ENCODE results near the gene PIK3CD. TPM values are rescaled to one million over a fixed set of nuclear protein-coding genes. Genes with fewer than 3 reads are reported as not detected.
"Not testable (repeated sequence)": the region's sequence is repeated elsewhere in the genome, so short reads cannot be mapped to it uniquely, and the experiment has no call there.

Gene PIK3CD
- total RNA-seq, 1 experiment from 2014 or later = 73.9 TPM

- no peak for DNase-seq (ENCODE audit: low spot score)
- in situ Hi-C loops (cut with HindIII; ENCODE audit: low sequenced_read_pairs) = loop anchor here (25.0 kb wide), 1 partner anchor 135 kb away; no protein-coding TSS in a partner anchor
Measured at GRCh38 chr1:9652379-9653209, 1.1 kb downstream of the PIK3CD start.

GRCh38 chr1:9653210-9653490, 1.6 kb downstream of the PIK3CD start:
- no peak for DNase-seq (ENCODE audit: low spot score)
- in situ Hi-C loops (cut with HindIII; ENCODE audit: low sequenced_read_pairs) = loop anchor here (25.0 kb wide), 1 partner anchor 134 kb away; no protein-coding TSS in a partner anchor

- no peak for DNase-seq (ENCODE audit: low spot score)
- in situ Hi-C loops (cut with HindIII; ENCODE audit: low sequenced_read_pairs) = loop anchor here (25.0 kb wide), 1 partner anchor 134 kb away; no protein-coding TSS in a partner anchor
Measured at GRCh38 chr1:9653491-9654050, 2.0 kb downstream of the PIK3CD start.

GRCh38 chr1:9654051-9654833, 2.7 kb downstream of the PIK3CD start:
- no peak for DNase-seq (ENCODE audit: low spot score)
- in situ Hi-C loops (cut with HindIII; ENCODE audit: low sequenced_read_pairs) = loop anchor here (25.0 kb wide), 1 partner anchor 133 kb away; no protein-coding TSS in a partner anchor

GRCh38 chr1:9654834-9655723, 3.5 kb downstream of the PIK3CD start:
- DNase-seq (ENCODE audit: low spot score) = no peak
- in situ Hi-C loops (cut with HindIII; ENCODE audit: low sequenced_read_pairs) = loop anchor here (25.0 kb wide), 1 partner anchor 132 kb away; no protein-coding TSS in a partner anchor

GRCh38 chr1:9655836-9656235, 4.3 kb downstream of the PIK3CD start:
- DNase-seq (ENCODE audit: low spot score) = no peak
- in situ Hi-C loops (cut with HindIII; ENCODE audit: low sequenced_read_pairs) = loop anchor here (25.0 kb wide), 1 partner anchor 131 kb away; no protein-coding TSS in a partner anchor

- in situ Hi-C loops (cut with HindIII; ENCODE audit: low sequenced_read_pairs) = loop anchor here (25.0 kb wide), 1 partner anchor 130 kb away; no protein-coding TSS in a partner anchor
Measured at GRCh38 chr1:9657521-9658032, 6.0 kb downstream of the PIK3CD start.

GRCh38 chr1:9658199-9658598, 6.7 kb downstream of the PIK3CD start:
- in situ Hi-C loops (cut with HindIII; ENCODE audit: low sequenced_read_pairs) = loop anchor here (25.0 kb wide), 1 partner anchor 129 kb away; no protein-coding TSS in a partner anchor
- DNase-seq (ENCODE audit: low spot score) = no peak

More at GRCh38 chr1:9657521-9658032, 6.0 kb downstream of the PIK3CD start:
- DNase-seq (ENCODE audit: low spot score) = no peak

- in situ Hi-C loops (cut with HindIII; ENCODE audit: low sequenced_read_pairs) = loop anchor here (25.0 kb wide), 1 partner anchor 128 kb away; no protein-coding TSS in a partner anchor
- DNase-seq (ENCODE audit: low spot score) = no peak
Measured at GRCh38 chr1:9659328-9659727, 7.8 kb downstream of the PIK3CD start.

GRCh38 chr1:9663257-9663656, 11.7 kb downstream of the PIK3CD start:
- in situ Hi-C loops (cut with HindIII; ENCODE audit: low sequenced_read_pairs) = loop anchor here (25.0 kb wide), 1 partner anchor 124 kb away; no protein-coding TSS in a partner anchor
- DNase-seq (ENCODE audit: low spot score) = no peak

- in situ Hi-C loops (cut with HindIII; ENCODE audit: low sequenced_read_pairs) = loop anchor here (25.0 kb wide), 1 partner anchor 122 kb away; no protein-coding TSS in a partner anchor
- no peak for DNase-seq (ENCODE audit: low spot score)
Measured at GRCh38 chr1:9665193-9665592, 13.7 kb downstream of the PIK3CD start.

- in situ Hi-C loops (cut with HindIII; ENCODE audit: low sequenced_read_pairs) = loop anchor here (25.0 kb wide), 1 partner anchor 119 kb away; no protein-coding TSS in a partner anchor
- DNase-seq (ENCODE audit: low spot score) = no peak
Measured at GRCh38 chr1:9668080-9668479, 16.5 kb downstream of the PIK3CD start.

- DNase-seq (ENCODE audit: low spot score) = no peak
- in situ Hi-C loops (cut with HindIII; ENCODE audit: low sequenced_read_pairs) = loop anchor here (25.0 kb wide), 1 partner anchor 117 kb away; no protein-coding TSS in a partner anchor
Measured at GRCh38 chr1:9670085-9670484, 18.6 kb downstream of the PIK3CD start.

GRCh38 chr1:9671377-9672140, 20.0 kb downstream of the PIK3CD start:
- no peak for DNase-seq (ENCODE audit: low spot score)
- in situ Hi-C loops (cut with HindIII; ENCODE audit: low sequenced_read_pairs) = loop anchor here (25.0 kb wide), 1 partner anchor 116 kb away; no protein-coding TSS in a partner anchor

GRCh38 chr1:9672444-9672843, 20.9 kb downstream of the PIK3CD start:
- no peak for DNase-seq (ENCODE audit: low spot score)
- in situ Hi-C loops (cut with HindIII; ENCODE audit: low sequenced_read_pairs) = loop anchor here (25.0 kb wide), 1 partner anchor 115 kb away; no protein-coding TSS in a partner anchor

GRCh38 chr1:9675393-9675792, 23.9 kb downstream of the PIK3CD start:
- no peak for DNase-seq (ENCODE audit: low spot score)
- in situ Hi-C loops (cut with HindIII; ENCODE audit: low sequenced_read_pairs) = no loop called here

- in situ Hi-C loops (cut with HindIII; ENCODE audit: low sequenced_read_pairs); DNase-seq (ENCODE audit: low spot score): not testable (repeated sequence)
Measured at GRCh38 chr1:9676128-9676527, 24.6 kb downstream of the PIK3CD start.
